ENCODE measurements around the gene SERGEF.
"Not testable (repeated sequence)": the region's sequence is repeated elsewhere in the genome, so short reads cannot be mapped to it uniquely, and the experiment has no call there.

GRCh38 chr11:17896496-17897151 is 116.2 kb downstream of the SERGEF start:
- TF ChIP-seq CTCF (IDR thresholded peaks at IDR 0.05); POLR2A (IDR thresholded peaks at IDR 0.05; ENCODE audit: low read depth): not testable (repeated sequence)

Data from esophagus muscularis mucosa (tissue), 3 donors.